ENCODE results near the gene ING1.

The ING1 gene

DNA sequence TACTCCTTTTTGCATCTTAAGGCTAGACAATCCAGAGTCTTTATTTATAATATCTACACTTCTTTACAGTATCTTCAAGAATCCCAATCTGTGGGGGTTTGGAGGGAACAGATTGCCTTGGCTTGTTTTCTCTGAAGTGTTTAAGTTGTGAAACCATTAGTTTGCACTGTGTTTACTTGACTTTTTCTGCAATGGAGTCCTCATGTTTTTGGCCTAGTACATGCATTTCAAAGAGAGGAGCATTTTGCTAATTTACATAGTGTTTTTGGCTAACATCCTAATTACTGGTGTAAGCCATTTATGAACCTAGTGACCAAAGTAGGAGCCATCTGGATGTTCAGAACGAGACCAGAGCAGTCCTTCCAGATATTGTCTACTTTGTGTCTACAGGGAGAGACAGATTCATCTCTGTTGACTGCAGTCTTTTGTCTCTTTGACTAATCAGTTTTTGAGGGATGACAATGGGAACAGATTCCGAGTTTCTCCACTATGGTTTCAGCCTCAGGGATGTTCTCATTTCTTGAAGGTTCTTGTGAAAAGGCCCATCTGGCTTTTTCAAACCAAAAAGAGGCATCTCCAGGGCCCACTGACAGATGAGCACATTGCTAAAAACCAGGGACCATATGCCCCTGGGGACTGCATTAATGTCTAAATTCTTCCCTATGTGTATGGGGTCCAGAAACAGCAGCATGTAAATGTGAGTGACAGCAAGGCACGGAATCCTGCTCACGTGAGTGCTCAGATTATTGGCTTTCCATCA lies 53.4 kb downstream of the ING1 start:
- no peak for DNase-seq (ENCODE audit: insufficient read length, low spot score)
- no peak for FAIRE-seq
- TF ChIP-seq, protein P1, sequence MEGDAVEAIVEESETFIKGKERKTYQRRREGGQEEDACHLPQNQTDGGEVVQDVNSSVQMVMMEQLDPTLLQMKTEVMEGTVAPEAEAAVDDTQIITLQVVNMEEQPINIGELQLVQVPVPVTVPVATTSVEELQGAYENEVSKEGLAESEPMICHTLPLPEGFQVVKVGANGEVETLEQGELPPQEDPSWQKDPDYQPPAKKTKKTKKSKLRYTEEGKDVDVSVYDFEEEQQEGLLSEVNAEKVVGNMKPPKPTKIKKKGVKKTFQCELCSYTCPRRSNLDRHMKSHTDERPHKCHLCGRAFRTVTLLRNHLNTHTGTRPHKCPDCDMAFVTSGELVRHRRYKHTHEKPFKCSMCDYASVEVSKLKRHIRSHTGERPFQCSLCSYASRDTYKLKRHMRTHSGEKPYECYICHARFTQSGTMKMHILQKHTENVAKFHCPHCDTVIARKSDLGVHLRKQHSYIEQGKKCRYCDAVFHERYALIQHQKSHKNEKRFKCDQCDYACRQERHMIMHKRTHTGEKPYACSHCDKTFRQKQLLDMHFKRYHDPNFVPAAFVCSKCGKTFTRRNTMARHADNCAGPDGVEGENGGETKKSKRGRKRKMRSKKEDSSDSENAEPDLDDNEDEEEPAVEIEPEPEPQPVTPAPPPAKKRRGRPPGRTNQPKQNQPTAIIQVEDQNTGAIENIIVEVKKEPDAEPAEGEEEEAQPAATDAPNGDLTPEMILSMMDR (IDR thresholded peaks at IDR 0.05; ENCODE audit: insufficient read depth, missing control alignments), result no peak

DNA sequence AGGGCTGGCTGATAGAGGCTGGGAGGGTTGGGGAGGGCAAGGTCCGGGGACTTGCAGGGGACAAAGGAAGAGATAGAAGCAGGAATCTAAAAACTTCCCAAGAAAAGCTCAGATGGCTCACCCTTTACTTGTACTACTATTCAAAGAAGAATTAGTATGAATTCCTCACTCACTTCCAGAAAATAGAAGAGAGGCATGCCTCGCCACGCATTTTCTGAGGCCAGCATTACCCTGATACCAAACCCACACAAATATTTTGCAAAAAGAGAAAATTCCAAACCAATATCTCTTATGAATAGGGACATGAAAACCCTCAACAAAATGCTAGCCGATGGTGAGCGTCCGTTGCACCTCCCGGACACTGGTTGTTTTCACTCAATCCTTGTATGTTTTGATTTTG lies 54.0 kb downstream of the ING1 start:
- DNase-seq (ENCODE audit: insufficient read length, low spot score) (no peak), FAIRE-seq (no peak)
- TF ChIP-seq, protein P1 (IDR thresholded peaks at IDR 0.05; ENCODE audit: insufficient read depth, missing control alignments), result no peak

- TF ChIP-seq, protein P1 (IDR thresholded peaks at IDR 0.05; ENCODE audit: insufficient read depth, missing control alignments), result no peak
- FAIRE-seq (no peak), DNase-seq (ENCODE audit: insufficient read length, low spot score) (no peak)
These were observed 55.6 kb downstream of the ING1 start for GRCh38 chr13:110769097-110769496.

DNA sequence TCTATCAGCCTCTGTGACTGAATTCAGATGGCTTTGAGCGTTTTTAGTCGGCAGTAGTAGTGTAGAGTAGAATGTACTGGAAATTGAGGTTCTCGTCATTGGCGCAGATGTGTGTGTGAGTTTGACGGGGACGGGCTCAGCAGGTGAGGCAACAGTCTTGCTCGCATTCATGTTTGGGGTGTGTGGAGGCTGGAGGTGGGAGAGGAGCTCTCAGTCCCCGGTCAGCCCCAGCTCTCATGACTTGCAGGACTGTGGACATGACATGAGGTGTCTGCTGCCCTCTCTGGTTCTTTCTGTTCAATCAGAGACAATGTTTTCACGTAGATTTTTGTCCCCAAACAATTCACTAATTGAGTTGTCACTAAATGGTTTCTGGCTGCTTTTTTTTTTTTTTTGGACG lies 57.2 kb downstream of the ING1 start:
- FAIRE-seq (no peak), DNase-seq (ENCODE audit: insufficient read length, low spot score) (no peak)
- TF ChIP-seq, protein P1 (IDR thresholded peaks at IDR 0.05; ENCODE audit: insufficient read depth, missing control alignments), result no peak

- DNase-seq (ENCODE audit: insufficient read length, low spot score), result no peak
- no peak for FAIRE-seq
- TF ChIP-seq, protein P1 (IDR thresholded peaks at IDR 0.05; ENCODE audit: insufficient read depth, missing control alignments), result no peak
These were observed 57.7 kb downstream of the ING1 start for GRCh38 chr13:110771194-110771593.

DNA sequence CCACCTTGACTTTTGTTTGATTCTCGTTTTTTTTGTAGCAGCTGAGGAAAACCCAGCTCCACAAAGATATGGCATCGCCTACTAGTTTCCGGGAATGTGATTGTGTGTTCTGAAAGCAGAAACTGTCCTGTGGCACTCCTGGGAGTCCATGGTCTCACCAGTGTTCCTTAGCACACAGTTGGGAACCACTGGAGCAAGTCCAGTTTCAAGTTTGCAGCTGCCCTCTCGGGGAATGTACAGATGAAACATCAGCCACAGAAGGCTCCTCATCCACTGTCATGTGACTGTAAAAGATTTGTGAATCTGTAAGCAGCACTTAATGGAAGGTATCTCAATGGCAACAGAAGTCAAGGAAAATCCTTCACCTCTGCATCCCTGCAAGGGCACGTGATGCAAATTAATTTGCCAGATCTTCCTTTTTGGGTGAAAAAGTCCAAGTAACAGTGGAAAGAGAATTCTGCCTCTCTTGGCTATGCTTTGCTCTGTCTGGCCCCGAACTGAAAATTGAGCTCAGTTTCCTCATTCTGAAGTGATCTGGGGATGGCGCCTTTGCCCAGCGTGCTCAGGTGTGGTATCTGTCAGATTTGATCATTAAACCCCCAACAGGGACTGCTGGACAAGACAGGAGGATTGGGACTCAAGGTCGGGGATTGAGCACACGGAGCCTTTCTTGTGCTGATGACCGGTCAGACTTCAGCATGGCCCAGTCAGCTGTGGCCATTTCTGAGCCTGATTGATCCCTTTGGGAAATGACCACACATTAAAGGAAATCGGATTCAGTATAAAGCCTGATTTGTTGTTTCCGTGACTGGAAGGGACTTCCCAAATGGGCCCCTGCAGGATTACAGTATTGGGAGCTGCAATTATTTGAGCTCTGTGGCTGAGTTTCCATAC lies 58.8 kb downstream of the ING1 start:
- TF ChIP-seq, protein P1 (IDR thresholded peaks at IDR 0.05; ENCODE audit: insufficient read depth, missing control alignments), result no peak
- FAIRE-seq, result no peak
- DNase-seq (ENCODE audit: insufficient read length, low spot score), result no peak

Measured in D721Med (cell line).